ENCODE measurements around the gene TPX2.

The TPX2 gene

DNA sequence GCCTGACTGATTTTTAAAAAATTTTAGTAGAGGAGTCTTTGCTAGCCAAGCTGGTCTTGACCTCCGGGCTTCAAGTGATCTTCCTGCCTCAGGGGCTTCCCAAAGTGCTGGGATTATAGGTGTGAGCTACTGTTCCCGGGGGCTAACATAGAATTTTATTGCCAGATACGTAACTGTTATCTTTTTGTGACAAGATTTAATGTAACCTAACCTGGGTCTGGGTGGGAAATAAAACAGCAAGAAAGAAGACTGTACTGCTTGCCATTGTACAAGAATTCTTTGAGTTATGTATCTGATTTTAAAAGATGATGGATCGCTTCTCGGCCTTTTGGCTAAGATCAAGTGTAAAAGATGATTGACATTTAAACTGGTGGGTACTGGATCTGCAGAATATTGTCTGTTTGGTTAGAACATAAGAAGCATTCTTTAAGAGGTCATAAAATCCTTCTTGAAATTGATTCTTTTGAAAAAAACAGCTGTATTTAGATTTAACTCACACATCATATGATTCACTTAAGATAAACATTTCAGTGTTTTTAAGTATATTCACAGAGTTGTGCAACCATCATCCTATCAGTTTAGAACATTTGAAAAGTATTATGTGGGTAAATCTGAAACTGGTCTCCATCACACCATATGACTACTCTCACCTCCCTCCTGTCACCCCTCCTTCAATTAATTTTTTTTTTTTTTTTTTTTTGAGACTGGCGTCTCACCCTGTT, 21.6 kb downstream of the TPX2 start:
- TF ChIP-seq Cebpa-rat (IDR thresholded peaks at IDR 0.05), result no peak
- H3K9me3 ChIP-seq, result no peaks in the 10 kb centered on the region
- peaks cover 99% of the 10 kb centered on the region for H3K36me3 ChIP-seq
- H4K20me1 ChIP-seq, result peaks cover 78% of the 10 kb centered on the region
- H3K27ac ChIP-seq, result no peak overlapping the region
- H3K4me1 ChIP-seq, result no peaks in the 10 kb centered on the region
- H3K4me2 ChIP-seq, result no peak overlapping the region
- H3K4me3 ChIP-seq, result no peak overlapping the region
- H3K9ac ChIP-seq, result no peak overlapping the region
- no peaks in the 10 kb centered on the region for H3K27me3 ChIP-seq

GRCh38 chr20:31764641-31765305, 25.7 kb downstream of the TPX2 start:
- Histone ChIP-seq H3K4me1 (no peaks in the 10 kb centered on the region), H3K27ac (no peak overlapping the region), H3K9me3 (no peaks in the 10 kb centered on the region), H3K4me3 (no peak overlapping the region), H4K20me1 (peaks cover 59% of the 10 kb centered on the region), H3K27me3 (no peaks in the 10 kb centered on the region), H3K36me3 (peaks cover 98% of the 10 kb centered on the region), H3K4me2 (no peak overlapping the region), H3K9ac (no peak overlapping the region)
- no peak for TF ChIP-seq Cebpa-rat (IDR thresholded peaks at IDR 0.05)

- H3K36me3 ChIP-seq, result peaks cover 98% of the 10 kb centered on the region
- TF ChIP-seq Cebpa-rat (IDR thresholded peaks at IDR 0.05), result no peak
Observed at GRCh38 chr20:31767805-31768204, 28.7 kb downstream of the TPX2 start.

DNA sequence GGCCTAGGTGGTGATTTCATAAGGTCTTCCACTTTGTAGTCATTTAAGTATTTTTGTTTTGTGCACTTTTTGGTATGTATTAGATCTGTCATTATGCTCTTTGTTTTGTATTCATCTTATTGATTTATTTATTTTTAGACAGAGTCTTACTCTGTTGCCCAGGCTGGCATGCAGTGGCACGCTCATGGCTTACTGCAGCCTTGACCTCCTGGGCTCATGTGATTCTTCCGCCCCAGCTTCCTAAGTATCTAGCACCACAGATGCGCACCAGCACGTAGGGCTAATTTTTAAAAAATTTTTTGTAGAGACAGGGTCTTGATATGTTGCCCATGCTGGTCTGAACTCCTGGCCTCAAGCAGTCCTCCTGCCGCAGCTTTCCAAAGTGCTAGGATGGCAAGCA, 30.6 kb downstream of the TPX2 start:
- no peaks in the 10 kb centered on the region for H3K4me1 ChIP-seq
- peaks cover 46% of the 10 kb centered on the region; the same call in 1 of the 2 replicates for H4K20me1 ChIP-seq
- no peak for TF ChIP-seq Cebpa-rat (IDR thresholded peaks at IDR 0.05)
- peaks cover 98% of the 10 kb centered on the region for H3K36me3 ChIP-seq
- no peak overlapping the region for H3K9ac ChIP-seq
- H3K9me3 ChIP-seq, result no peaks in the 10 kb centered on the region
- H3K27me3 ChIP-seq, result no peaks in the 10 kb centered on the region
- no peak overlapping the region for H3K4me3 ChIP-seq
- H3K4me2 ChIP-seq, result no peak overlapping the region
- no peak overlapping the region for H3K27ac ChIP-seq

More at GRCh38 chr20:31767805-31768204, 28.7 kb downstream of the TPX2 start:
- H4K20me1 ChIP-seq, result peaks cover 44% of the 10 kb centered on the region; the same call in 1 of the 2 replicates
- no peak overlapping the region for H3K27ac ChIP-seq
- no peak overlapping the region for H3K4me3 ChIP-seq
- no peak overlapping the region for H3K4me2 ChIP-seq
- H3K9ac ChIP-seq, result no peak overlapping the region
- H3K27me3 ChIP-seq, result no peaks in the 10 kb centered on the region
- no peaks in the 10 kb centered on the region for H3K4me1 ChIP-seq
- no peaks in the 10 kb centered on the region for H3K9me3 ChIP-seq

DNA sequence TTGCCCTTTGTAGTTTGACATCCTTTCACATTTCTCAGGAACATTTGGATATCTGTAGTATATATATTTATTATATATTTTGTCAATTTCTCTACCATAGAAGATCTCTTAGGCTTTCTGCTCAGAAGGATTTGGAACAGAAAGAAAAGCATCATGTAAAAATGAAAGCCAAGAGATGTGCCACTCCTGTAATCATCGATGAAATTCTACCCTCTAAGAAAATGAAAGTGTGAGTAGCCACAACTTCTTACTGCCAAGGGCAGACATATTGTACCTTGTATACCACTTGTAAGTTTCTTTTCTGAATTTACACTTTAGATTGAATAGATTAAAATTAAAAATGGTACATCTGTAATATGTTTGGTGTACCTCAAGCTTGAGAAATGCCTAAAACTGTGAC, 31.2 kb downstream of the TPX2 start:
- no peak overlapping the region for H3K4me3 ChIP-seq
- no peaks in the 10 kb centered on the region for H3K9me3 ChIP-seq
- no peak overlapping the region for H3K27ac ChIP-seq
- peaks cover 98% of the 10 kb centered on the region for H3K36me3 ChIP-seq
- no peak for TF ChIP-seq Cebpa-rat (IDR thresholded peaks at IDR 0.05)
- no peaks in the 10 kb centered on the region for H3K4me1 ChIP-seq
- no peaks in the 10 kb centered on the region for H3K27me3 ChIP-seq
- H3K4me2 ChIP-seq, result no peak overlapping the region
- peaks cover 46% of the 10 kb centered on the region; the same call in 1 of the 2 replicates for H4K20me1 ChIP-seq
- H3K9ac ChIP-seq, result no peak overlapping the region

DNA sequence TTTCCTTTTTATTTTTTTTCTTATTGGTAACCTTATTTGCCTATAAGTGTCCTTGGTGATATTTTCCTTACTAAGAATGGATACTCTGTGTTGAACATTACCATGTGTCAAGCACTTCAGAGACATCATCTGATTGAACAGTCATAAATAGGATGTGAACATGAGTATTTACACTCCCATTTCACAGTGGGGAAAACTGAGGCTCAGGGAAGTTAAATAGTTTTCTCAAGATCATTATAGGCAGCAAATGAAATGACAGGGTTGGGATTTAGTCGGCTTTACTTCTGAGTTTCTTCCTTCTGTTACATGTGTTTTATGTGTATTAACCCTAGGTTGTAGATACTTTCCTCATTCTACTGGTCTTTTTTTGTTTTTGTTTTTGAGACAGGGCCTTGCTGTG, 35.3 kb downstream of the TPX2 start:
- no peak overlapping the region for H3K4me2 ChIP-seq
- H3K9me3 ChIP-seq, result no peaks in the 10 kb centered on the region
- H3K9ac ChIP-seq, result no peak overlapping the region
- H3K27me3 ChIP-seq, result no peaks in the 10 kb centered on the region
- TF ChIP-seq Cebpa-rat (IDR thresholded peaks at IDR 0.05), result no peak
- peaks cover 99% of the 10 kb centered on the region for H3K36me3 ChIP-seq
- H3K4me1 ChIP-seq, result no peaks in the 10 kb centered on the region
- 0 out of 2 replicates have a peak, but pooled peaks cover 24% of the 10 kb centered on the region for H4K20me1 ChIP-seq
- H3K4me3 ChIP-seq, result no peak overlapping the region
- H3K27ac ChIP-seq, result no peak overlapping the region

- peaks cover 100% of the 10 kb centered on the region for H3K36me3 ChIP-seq
Observed at GRCh38 chr20:31780839-31781238, 41.7 kb downstream of the TPX2 start.

GRCh38 chr20:31781945-31782344, 42.9 kb downstream of the TPX2 start:
- no peak overlapping the region for H3K9ac ChIP-seq
- H3K4me3 ChIP-seq, result no peak overlapping the region
- no peaks in the 10 kb centered on the region for H3K9me3 ChIP-seq
- H3K4me2 ChIP-seq, result no peak overlapping the region
- no peak for TF ChIP-seq Cebpa-rat (IDR thresholded peaks at IDR 0.05)
- no peak overlapping the region for H3K27ac ChIP-seq
- 0 out of 2 replicates have a peak, but pooled peaks cover 7% of the 10 kb centered on the region for H4K20me1 ChIP-seq
- no peaks in the 10 kb centered on the region for H3K4me1 ChIP-seq
- no peaks in the 10 kb centered on the region for H3K27me3 ChIP-seq
- peaks cover 100% of the 10 kb centered on the region for H3K36me3 ChIP-seq

More at GRCh38 chr20:31780839-31781238, 41.7 kb downstream of the TPX2 start:
- TF ChIP-seq Cebpa-rat (IDR thresholded peaks at IDR 0.05), result no peak
- no peak overlapping the region for H3K4me3 ChIP-seq
- no peaks in the 10 kb centered on the region for H3K27me3 ChIP-seq
- H3K4me2 ChIP-seq, result no peak overlapping the region
- 0 out of 2 replicates have a peak, but pooled peaks cover 7% of the 10 kb centered on the region for H4K20me1 ChIP-seq
- no peak overlapping the region for H3K9ac ChIP-seq
- no peak overlapping the region for H3K27ac ChIP-seq
- H3K9me3 ChIP-seq, result no peaks in the 10 kb centered on the region
- H3K4me1 ChIP-seq, result no peaks in the 10 kb centered on the region

GRCh38 chr20:31784354-31785044, 45.4 kb downstream of the TPX2 start:
- Histone ChIP-seq H3K36me3 (peaks cover 100% of the 10 kb centered on the region), H3K4me3 (no peak overlapping the region), H3K9ac (no peak overlapping the region), H3K27ac (no peak overlapping the region), H3K4me1 (no peaks in the 10 kb centered on the region), H3K4me2 (no peak overlapping the region), H4K20me1 (0 out of 2 replicates have a peak, but pooled peaks cover 14% of the 10 kb centered on the region), H3K9me3 (no peaks in the 10 kb centered on the region), H3K27me3 (no peaks in the 10 kb centered on the region)
- no peak for TF ChIP-seq Cebpa-rat (IDR thresholded peaks at IDR 0.05)

GRCh38 chr20:31785089-31785488, 46.0 kb downstream of the TPX2 start:
- Histone ChIP-seq H3K27ac (no peak overlapping the region), H3K9me3 (no peaks in the 10 kb centered on the region), H3K36me3 (peaks cover 100% of the 10 kb centered on the region), H4K20me1 (0 out of 2 replicates have a peak, but pooled peaks cover 8% of the 10 kb centered on the region), H3K9ac (no peak overlapping the region), H3K4me2 (no peak overlapping the region), H3K27me3 (no peaks in the 10 kb centered on the region), H3K4me3 (no peak overlapping the region), H3K4me1 (no peaks in the 10 kb centered on the region)
- no peak for TF ChIP-seq Cebpa-rat (IDR thresholded peaks at IDR 0.05)

Data from BLaER1 (cell line).